HEK293 (cell line): ENCODE measurements around the gene KAT2B.

Experiments
- BCL11A ChIP-seq: fragments of 450-650 bp; formaldehyde crosslinking; IDR thresholded peaks from 2 replicates; pipeline ENCODE4 v1.5.1; 2016; ENCODE audit warnings: low read depth, missing biosample characterization, missing genetic modification characterization
- EGR2 ChIP-seq: fragments of 450-650 bp; formaldehyde crosslinking; IDR thresholded peaks from 2 replicates; pipeline ENCODE4 v1.5.1; 2016; ENCODE audit warnings: low read depth, missing biosample characterization, missing genetic modification characterization
- FEZF1 ChIP-seq: fragments of 450-650 bp; formaldehyde crosslinking; IDR thresholded peaks from 2 replicates; pipeline ENCODE4 v1.5.1; 2016; ENCODE audit warnings: missing biosample characterization, missing genetic modification characterization
- GLIS2 ChIP-seq: fragments of 450-650 bp; formaldehyde crosslinking; IDR thresholded peaks from 2 replicates; pipeline ENCODE4 v1.5.1; 2016; ENCODE audit warnings: missing biosample characterization, missing genetic modification characterization
- HOXA7 ChIP-seq: sonication (generic); formaldehyde crosslinking; IDR thresholded peaks from 2 replicates; pipeline ENCODE4 v1.8.1; 2022; ENCODE audit warnings: missing genetic modification reagents, borderline replicate concordance
- KLF10 ChIP-seq: fragments of 450-650 bp; IDR thresholded peaks from 2 replicates; pipeline ENCODE4 v1.5.1; 2018; ENCODE audit warnings: missing biosample characterization, mild to moderate bottlenecking, missing genetic modification characterization
- KLF9 ChIP-seq: fragments of 450-650 bp; formaldehyde crosslinking; IDR thresholded peaks from 2 replicates; pipeline ENCODE4 v1.5.1; 2016; ENCODE audit warnings: missing biosample characterization, missing genetic modification characterization, low read depth
- MYNN ChIP-seq: fragments of 450-650 bp; formaldehyde crosslinking; IDR thresholded peaks from 2 replicates; pipeline ENCODE4 v1.5.1; 2016; ENCODE audit warnings: missing biosample characterization, missing genetic modification characterization, borderline replicate concordance
- OSR2 ChIP-seq: fragments of 450-650 bp; formaldehyde crosslinking; IDR thresholded peaks from 2 replicates; pipeline ENCODE4 v1.5.1; 2016; ENCODE audit warnings: missing biosample characterization, missing genetic modification characterization
- RBAK ChIP-seq: fragments of 450-650 bp; formaldehyde crosslinking; IDR thresholded peaks from 2 replicates; pipeline ENCODE4 v1.5.1; 2016; ENCODE audit warnings: missing biosample characterization, missing genetic modification characterization
- ZBTB21 ChIP-seq: fragments of 450-650 bp; formaldehyde crosslinking; IDR thresholded peaks from 2 replicates; pipeline ENCODE4 v1.5.1; 2017; ENCODE audit warnings: missing biosample characterization, missing genetic modification characterization
- ZNF10 ChIP-seq: fragments of 450-650 bp; formaldehyde crosslinking; IDR thresholded peaks from 2 replicates; pipeline ENCODE4 v1.5.1; 2017; ENCODE audit warnings: missing biosample characterization, missing genetic modification characterization
- ZNF112 ChIP-seq: fragments of 450-650 bp; formaldehyde crosslinking; IDR thresholded peaks from 2 replicates; pipeline ENCODE4 v1.5.0; 2017; ENCODE audit warnings: missing biosample characterization, missing genetic modification characterization
- ZNF121 ChIP-seq: fragments of 450-650 bp; formaldehyde crosslinking; IDR thresholded peaks from 2 replicates; pipeline ENCODE4 v1.5.1; 2016; ENCODE audit warnings: missing biosample characterization, missing genetic modification characterization
- ZNF2 ChIP-seq: fragments of 450-650 bp; formaldehyde crosslinking; IDR thresholded peaks from 2 replicates; pipeline ENCODE4 v1.5.1; 2016; ENCODE audit warnings: missing biosample characterization, missing genetic modification characterization
- ZNF214 ChIP-seq: fragments of 450-650 bp; formaldehyde crosslinking; IDR thresholded peaks from 2 replicates; pipeline ENCODE4 v1.5.1; 2017; ENCODE audit warnings: missing biosample characterization, mild to moderate bottlenecking, missing genetic modification characterization, borderline replicate concordance
- ZNF24 ChIP-seq: fragments of 450-650 bp; formaldehyde crosslinking; IDR thresholded peaks from 2 replicates; pipeline ENCODE4 v1.5.1; 2016; ENCODE audit warnings: missing biosample characterization, missing genetic modification characterization
- ZNF354C ChIP-seq: fragments of 450-650 bp; formaldehyde crosslinking; IDR thresholded peaks from 2 replicates; pipeline ENCODE4 v1.5.1; 2016; ENCODE audit warnings: missing biosample characterization, missing genetic modification characterization, low read depth, borderline replicate concordance
- ZNF426 ChIP-seq: fragments of 450-650 bp; formaldehyde crosslinking; IDR thresholded peaks from 2 replicates; pipeline ENCODE4 v1.5.1; 2017; ENCODE audit warnings: missing biosample characterization, missing genetic modification characterization, mild to moderate bottlenecking, inconsistent platforms, moderate library complexity
- ZNF529 ChIP-seq: fragments of 450-650 bp; formaldehyde crosslinking; IDR thresholded peaks from 2 replicates; pipeline ENCODE4 v1.5.1; 2017; ENCODE audit warnings: missing genetic modification characterization, missing biosample characterization; ENCODE audit not compliant: insufficient replicate concordance
- ZNF548 ChIP-seq: fragments of 450-650 bp; formaldehyde crosslinking; IDR thresholded peaks from 2 replicates; pipeline ENCODE4 v1.5.1; 2016; ENCODE audit warnings: missing biosample characterization, missing genetic modification characterization
- ZNF585B ChIP-seq: fragments of 450-650 bp; formaldehyde crosslinking; IDR thresholded peaks from 2 replicates; pipeline ENCODE4 v1.5.1; 2016; ENCODE audit warnings: missing biosample characterization, missing genetic modification characterization
- ZNF623 ChIP-seq: fragments of 450-650 bp; formaldehyde crosslinking; IDR thresholded peaks from 2 replicates; pipeline ENCODE4 v1.5.1; 2016; ENCODE audit warnings: missing biosample characterization, missing genetic modification characterization
- ZNF629 ChIP-seq: fragments of 450-650 bp; formaldehyde crosslinking; IDR thresholded peaks from 2 replicates; pipeline ENCODE4 v1.5.1; 2017; ENCODE audit warnings: missing biosample characterization, missing genetic modification characterization
- ZNF843 ChIP-seq: fragments of 450-650 bp; formaldehyde crosslinking; IDR thresholded peaks from 2 replicates; pipeline ENCODE4 v1.5.1; 2016; ENCODE audit warnings: missing biosample characterization, missing genetic modification characterization
- ZXDB ChIP-seq: fragments of 450-650 bp; formaldehyde crosslinking; IDR thresholded peaks from 2 replicates; pipeline ENCODE4 v1.5.1; 2016; ENCODE audit warnings: missing biosample characterization, missing genetic modification characterization
- TF ChIP-seq, protein P1 (sequence below): fragments of 450-650 bp; formaldehyde crosslinking; IDR thresholded peaks from 2 replicates; pipeline ENCODE4 v1.5.1; 2016; ENCODE audit warnings: missing biosample characterization, missing genetic modification characterization
- TF ChIP-seq, protein P2 (sequence below): fragments of 450-650 bp; formaldehyde crosslinking; IDR thresholded peaks from 2 replicates; pipeline ENCODE4 v1.5.1; 2017; ENCODE audit warnings: missing biosample characterization, missing genetic modification characterization
- TF ChIP-seq, protein P3 (sequence below): fragments of 450-650 bp; IDR thresholded peaks from 2 replicates; pipeline ENCODE4 v1.5.1; 2018; ENCODE audit warnings: missing biosample characterization, mild to moderate bottlenecking, missing genetic modification characterization
- TF ChIP-seq, protein P4 (sequence below): fragments of 450-650 bp; formaldehyde crosslinking; optimal IDR thresholded peaks from 2 replicates; pipeline ENCODE3; 2016; ENCODE audit warnings: missing biosample characterization, mild to moderate bottlenecking, missing genetic modification characterization
- TF ChIP-seq, protein P5 (sequence below): fragments of 450-650 bp; formaldehyde crosslinking; IDR thresholded peaks from 2 replicates; pipeline ENCODE4 v1.5.1; 2016; ENCODE audit warnings: missing biosample characterization, missing genetic modification characterization
- TF ChIP-seq, protein P6 (sequence below): fragments of 450-650 bp; formaldehyde crosslinking; IDR thresholded peaks from 2 replicates; pipeline ENCODE4; 2016; ENCODE audit warnings: missing biosample characterization, missing genetic modification characterization
- TF ChIP-seq, protein P7 (sequence below): fragments of 450-650 bp; formaldehyde crosslinking; IDR thresholded peaks from 2 replicates; pipeline ENCODE4 v1.5.1; 2016; ENCODE audit warnings: missing biosample characterization, missing genetic modification characterization

Gene KAT2B

DNA sequence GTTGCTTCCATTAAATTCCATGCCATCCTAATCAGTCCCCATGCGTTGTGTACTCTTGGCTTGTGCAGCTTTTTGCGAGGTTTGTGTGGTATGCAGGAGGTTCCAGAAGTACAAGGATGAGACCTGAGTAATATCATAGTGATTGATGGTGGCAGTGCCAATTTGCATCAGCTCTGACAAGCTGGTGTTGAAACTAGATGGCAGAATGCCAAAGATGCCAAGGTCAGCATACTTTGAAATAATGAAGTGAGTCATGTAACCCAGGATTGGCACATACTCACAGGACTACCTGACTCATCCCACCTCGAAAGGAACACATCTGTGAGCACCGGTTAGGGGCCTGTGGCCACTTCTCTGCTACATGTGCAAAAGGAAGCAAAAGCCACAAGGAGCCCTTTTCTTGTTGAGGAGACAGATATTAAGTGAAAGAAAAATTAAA, 14.3 kb downstream of the KAT2B start (continued):
- TF ChIP-seq, protein P1, sequence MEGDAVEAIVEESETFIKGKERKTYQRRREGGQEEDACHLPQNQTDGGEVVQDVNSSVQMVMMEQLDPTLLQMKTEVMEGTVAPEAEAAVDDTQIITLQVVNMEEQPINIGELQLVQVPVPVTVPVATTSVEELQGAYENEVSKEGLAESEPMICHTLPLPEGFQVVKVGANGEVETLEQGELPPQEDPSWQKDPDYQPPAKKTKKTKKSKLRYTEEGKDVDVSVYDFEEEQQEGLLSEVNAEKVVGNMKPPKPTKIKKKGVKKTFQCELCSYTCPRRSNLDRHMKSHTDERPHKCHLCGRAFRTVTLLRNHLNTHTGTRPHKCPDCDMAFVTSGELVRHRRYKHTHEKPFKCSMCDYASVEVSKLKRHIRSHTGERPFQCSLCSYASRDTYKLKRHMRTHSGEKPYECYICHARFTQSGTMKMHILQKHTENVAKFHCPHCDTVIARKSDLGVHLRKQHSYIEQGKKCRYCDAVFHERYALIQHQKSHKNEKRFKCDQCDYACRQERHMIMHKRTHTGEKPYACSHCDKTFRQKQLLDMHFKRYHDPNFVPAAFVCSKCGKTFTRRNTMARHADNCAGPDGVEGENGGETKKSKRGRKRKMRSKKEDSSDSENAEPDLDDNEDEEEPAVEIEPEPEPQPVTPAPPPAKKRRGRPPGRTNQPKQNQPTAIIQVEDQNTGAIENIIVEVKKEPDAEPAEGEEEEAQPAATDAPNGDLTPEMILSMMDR: no peak
- TF ChIP-seq MYNN (tag by site-specific recombination) (no peak), ZNF121 (tag by site-specific recombination) (no peak), ZNF2 (tag by site-specific recombination) (no peak), ZXDB (tag by site-specific recombination) (no peak), RBAK (tag by site-specific recombination) (no peak), ZNF548 (no peak), KLF10 (tag by site-specific recombination) (peak; percentile 21; the same call in 1 of the 2 replicates), BCL11A (tag by site-specific recombination) (peak; percentile 73; the same call in 1 of the 2 replicates), ZNF354C (tag by site-specific recombination) (no peak), GLIS2 (0 out of 2 replicates have a peak, but pooled peaks have one; percentile 18), ZNF843 (peak; percentile 58), ZNF214 (no peak), ZNF10 (no peak), OSR2 (tag by site-specific recombination) (no peak), ZNF24 (tag by site-specific recombination) (peak; percentile 93), ZBTB21 (tag by site-specific recombination) (peak; percentile 59), ZNF629 (tag by site-specific recombination) (peak; percentile 78), ZNF112 (tag by site-specific recombination) (no peak), ZNF623 (peak; percentile 84), KLF9 (tag by site-specific recombination) (peak; percentile 29; the same call in 1 of the 2 replicates), ZNF426 (tag by site-specific recombination) (no peak), FEZF1 (peak; percentile 47), HOXA7 (no peak), EGR2 (tag by site-specific recombination) (no peak), ZNF529 (tag by site-specific recombination) (no peak), ZNF585B (tag by site-specific recombination) (no peak)
- TF ChIP-seq, protein P2, sequence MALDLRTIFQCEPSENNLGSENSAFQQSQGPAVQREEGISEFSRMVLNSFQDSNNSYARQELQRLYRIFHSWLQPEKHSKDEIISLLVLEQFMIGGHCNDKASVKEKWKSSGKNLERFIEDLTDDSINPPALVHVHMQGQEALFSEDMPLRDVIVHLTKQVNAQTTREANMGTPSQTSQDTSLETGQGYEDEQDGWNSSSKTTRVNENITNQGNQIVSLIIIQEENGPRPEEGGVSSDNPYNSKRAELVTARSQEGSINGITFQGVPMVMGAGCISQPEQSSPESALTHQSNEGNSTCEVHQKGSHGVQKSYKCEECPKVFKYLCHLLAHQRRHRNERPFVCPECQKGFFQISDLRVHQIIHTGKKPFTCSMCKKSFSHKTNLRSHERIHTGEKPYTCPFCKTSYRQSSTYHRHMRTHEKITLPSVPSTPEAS (tag by site-specific recombination): 0 out of 2 replicates have a peak, but pooled peaks have one; percentile 21
- TF ChIP-seq, protein P3, sequence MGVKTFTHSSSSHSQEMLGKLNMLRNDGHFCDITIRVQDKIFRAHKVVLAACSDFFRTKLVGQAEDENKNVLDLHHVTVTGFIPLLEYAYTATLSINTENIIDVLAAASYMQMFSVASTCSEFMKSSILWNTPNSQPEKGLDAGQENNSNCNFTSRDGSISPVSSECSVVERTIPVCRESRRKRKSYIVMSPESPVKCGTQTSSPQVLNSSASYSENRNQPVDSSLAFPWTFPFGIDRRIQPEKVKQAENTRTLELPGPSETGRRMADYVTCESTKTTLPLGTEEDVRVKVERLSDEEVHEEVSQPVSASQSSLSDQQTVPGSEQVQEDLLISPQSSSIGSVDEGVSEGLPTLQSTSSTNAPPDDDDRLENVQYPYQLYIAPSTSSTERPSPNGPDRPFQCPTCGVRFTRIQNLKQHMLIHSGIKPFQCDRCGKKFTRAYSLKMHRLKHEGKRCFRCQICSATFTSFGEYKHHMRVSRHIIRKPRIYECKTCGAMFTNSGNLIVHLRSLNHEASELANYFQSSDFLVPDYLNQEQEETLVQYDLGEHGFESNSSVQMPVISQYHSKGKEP (tag by site-specific recombination): no peak; the same call in 1 of the 2 replicates
- TF ChIP-seq, protein P4, sequence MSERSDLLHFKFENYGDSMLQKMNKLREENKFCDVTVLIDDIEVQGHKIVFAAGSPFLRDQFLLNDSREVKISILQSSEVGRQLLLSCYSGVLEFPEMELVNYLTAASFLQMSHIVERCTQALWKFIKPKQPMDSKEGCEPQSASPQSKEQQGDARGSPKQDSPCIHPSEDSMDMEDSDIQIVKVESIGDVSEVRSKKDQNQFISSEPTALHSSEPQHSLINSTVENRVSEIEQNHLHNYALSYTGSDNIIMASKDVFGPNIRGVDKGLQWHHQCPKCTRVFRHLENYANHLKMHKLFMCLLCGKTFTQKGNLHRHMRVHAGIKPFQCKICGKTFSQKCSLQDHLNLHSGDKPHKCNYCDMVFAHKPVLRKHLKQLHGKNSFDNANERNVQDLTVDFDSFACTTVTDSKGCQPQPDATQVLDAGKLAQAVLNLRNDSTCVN: no peak
- TF ChIP-seq, protein P5, sequence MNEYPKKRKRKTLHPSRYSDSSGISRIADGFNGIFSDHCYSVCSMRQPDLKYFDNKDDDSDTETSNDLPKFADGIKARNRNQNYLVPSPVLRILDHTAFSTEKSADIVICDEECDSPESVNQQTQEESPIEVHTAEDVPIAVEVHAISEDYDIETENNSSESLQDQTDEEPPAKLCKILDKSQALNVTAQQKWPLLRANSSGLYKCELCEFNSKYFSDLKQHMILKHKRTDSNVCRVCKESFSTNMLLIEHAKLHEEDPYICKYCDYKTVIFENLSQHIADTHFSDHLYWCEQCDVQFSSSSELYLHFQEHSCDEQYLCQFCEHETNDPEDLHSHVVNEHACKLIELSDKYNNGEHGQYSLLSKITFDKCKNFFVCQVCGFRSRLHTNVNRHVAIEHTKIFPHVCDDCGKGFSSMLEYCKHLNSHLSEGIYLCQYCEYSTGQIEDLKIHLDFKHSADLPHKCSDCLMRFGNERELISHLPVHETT: peak; percentile 64; the same call in 1 of the 2 replicates
- TF ChIP-seq, protein P6, sequence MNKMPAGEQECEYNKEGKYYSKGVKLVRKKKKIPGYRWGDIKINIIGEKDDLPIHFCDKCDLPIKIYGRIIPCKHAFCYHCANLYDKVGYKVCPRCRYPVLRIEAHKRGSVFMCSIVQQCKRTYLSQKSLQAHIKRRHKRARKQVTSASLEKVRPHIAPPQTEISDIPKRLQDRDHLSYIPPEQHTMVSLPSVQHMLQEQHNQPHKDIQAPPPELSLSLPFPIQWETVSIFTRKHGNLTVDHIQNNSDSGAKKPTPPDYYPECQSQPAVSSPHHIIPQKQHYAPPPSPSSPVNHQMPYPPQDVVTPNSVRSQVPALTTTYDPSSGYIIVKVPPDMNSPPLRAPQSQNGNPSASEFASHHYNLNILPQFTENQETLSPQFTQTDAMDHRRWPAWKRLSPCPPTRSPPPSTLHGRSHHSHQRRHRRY (tag by site-specific recombination): no peak
- TF ChIP-seq, protein P7, sequence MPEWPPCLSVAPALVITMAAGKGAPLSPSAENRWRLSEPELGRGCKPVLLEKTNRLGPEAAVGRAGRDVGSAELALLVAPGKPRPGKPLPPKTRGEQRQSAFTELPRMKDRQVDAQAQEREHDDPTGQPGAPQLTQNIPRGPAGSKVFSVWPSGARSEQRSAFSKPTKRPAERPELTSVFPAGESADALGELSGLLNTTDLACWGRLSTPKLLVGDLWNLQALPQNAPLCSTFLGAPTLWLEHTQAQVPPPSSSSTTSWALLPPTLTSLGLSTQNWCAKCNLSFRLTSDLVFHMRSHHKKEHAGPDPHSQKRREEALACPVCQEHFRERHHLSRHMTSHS (tag by site-specific recombination): no peak
